WTC11 (cell line): ENCODE results near the gene ANO8. TPM values are rescaled to one million over a fixed set of nuclear protein-coding genes. Genes with fewer than 3 reads are reported as not detected.

ENCODE experiments used
- ATAC-seq: fragments of 200-7000 bp; cut with Tn5 transposase; 2 replicates; pipeline ENCODE4 v1.10.0; 2021; ENCODE audit warnings: mild to moderate bottlenecking, moderate library complexity
- CTCF ChIA-PET: fragments of 300-600 bp; sonication (Branson Sonifier 250); formaldehyde crosslinking; loops from one replicate; lab custom pipeline; 2021; ENCODE audit warnings: antibody characterized with exemption; lab: Charles Lee
- POLR2A ChIA-PET: fragments of 350-600 bp; sonication (Branson Sonifier 250); formaldehyde crosslinking; loops from one replicate; lab custom pipeline; 2021; ENCODE audit warnings: antibody characterized with exemption; lab: Charles Lee
- DNase-seq: peaks from one replicate; pipeline ENCODE4 v3.0.0; 2021; ENCODE audit warnings: low spot score
- H3K27ac Mint-ChIP-seq: 2 replicates; pipeline ENCODE4 v1.8.0; 2021; ENCODE audit warnings: mixed read lengths
- H3K27me3 Mint-ChIP-seq: 2 replicates; pipeline ENCODE4 v1.8.0; 2021; ENCODE audit warnings: low read depth, mild to moderate bottlenecking, moderate library complexity, mixed read lengths
- H3K36me3 Mint-ChIP-seq: 2 replicates; pipeline ENCODE4 v1.8.0; 2021; ENCODE audit warnings: mixed read lengths
- H3K4me1 Mint-ChIP-seq: 2 replicates; pipeline ENCODE4 v1.8.0; 2022; ENCODE audit warnings: mixed read lengths
- H3K4me3 Mint-ChIP-seq: 2 replicates; pipeline ENCODE4 v1.8.0; 2021; ENCODE audit warnings: mild to moderate bottlenecking, moderate library complexity, mixed read lengths
- H3K9me3 Mint-ChIP-seq: 2 replicates; pipeline ENCODE4 v1.8.0; 2021; ENCODE audit warnings: mixed read lengths
- RELA ChIP-seq: sonication (generic); formaldehyde crosslinking; IDR thresholded peaks from 2 replicates; pipeline ENCODE4 v1.8.1; 2022; ENCODE audit warnings: missing genetic modification reagents, mild to moderate bottlenecking, borderline replicate concordance
- SMAD3 ChIP-seq: sonication (generic); formaldehyde crosslinking; IDR thresholded peaks from 2 replicates; pipeline ENCODE4 v1.8.0; 2022; ENCODE audit warnings: missing genetic modification reagents, mild to moderate bottlenecking, borderline replicate concordance
- SMAD4 ChIP-seq: sonication (generic); formaldehyde crosslinking; IDR thresholded peaks from 2 replicates; pipeline ENCODE4 v1.8.0; 2022; ENCODE audit warnings: mild to moderate bottlenecking, missing genetic modification reagents
- SP1 ChIP-seq: sonication (generic); formaldehyde crosslinking; conservative IDR thresholded peaks from 2 replicates; pipeline ENCODE4 v1.8.1; 2022; ENCODE audit warnings: missing genetic modification reagents
- ZNF671 ChIP-seq: fragments of 250-450 bp; sonication (Bioruptor Pico); IDR thresholded peaks from 2 replicates; pipeline ENCODE4 v1.8.0; 2021; ENCODE audit warnings: mild to moderate bottlenecking
- total RNA-seq: library from RNA; stranded (reverse); gene quantifications from 3 replicates; pipeline ENCODE4 v1.2.3, GENCODE V29; 2021
- TF ChIP-seq, protein P1 (sequence below): sonication (generic); formaldehyde crosslinking; IDR thresholded peaks from 2 replicates; pipeline ENCODE4 v1.8.0; 2023; ENCODE audit warnings: mild to moderate bottlenecking, missing genetic modification reagents
- TF ChIP-seq, protein P2 (sequence below): fragments of 250-450 bp; sonication (Bioruptor Pico); IDR thresholded peaks from 2 replicates; pipeline ENCODE4 v2.1.2; 2022; ENCODE audit warnings: mild to moderate bottlenecking, moderate library complexity
- TF ChIP-seq, protein P3 (sequence below): sonication (generic); formaldehyde crosslinking; IDR thresholded peaks from 2 replicates; pipeline ENCODE4 v1.8.1; 2023; ENCODE audit warnings: mild to moderate bottlenecking, missing genetic modification reagents, borderline replicate concordance
- TF ChIP-seq, protein P4 (sequence below): sonication (generic); formaldehyde crosslinking; IDR thresholded peaks from 2 replicates; pipeline ENCODE4 v1.8.0; 2023; ENCODE audit warnings: missing genetic modification reagents, mild to moderate bottlenecking, borderline replicate concordance
- TF ChIP-seq, protein P5 (sequence below): fragments of 250-450 bp; sonication (Bioruptor Pico); conservative IDR thresholded peaks from 2 replicates; pipeline ENCODE4 v1.9.0; 2021; ENCODE audit warnings: mild to moderate bottlenecking
- TF ChIP-seq, protein P6 (sequence below): sonication (generic); formaldehyde crosslinking; conservative IDR thresholded peaks from 2 replicates; pipeline ENCODE4 v1.8.1; 2022; ENCODE audit warnings: mild to moderate bottlenecking, missing genetic modification reagents
- TF ChIP-seq, protein P7 (sequence below): sonication (generic); formaldehyde crosslinking; IDR thresholded peaks from 2 replicates; pipeline ENCODE4 v1.8.0; 2023; ENCODE audit warnings: missing genetic modification reagents
- TF ChIP-seq, protein P8 (sequence below): sonication (generic); formaldehyde crosslinking; IDR thresholded peaks from 2 replicates; pipeline ENCODE4 v1.8.1; 2023; ENCODE audit warnings: mild to moderate bottlenecking, missing genetic modification reagents, moderate library complexity

ANO8 gene
- total RNA-seq, 1 experiment from 2014 or later: 32.6 TPM

DNA sequence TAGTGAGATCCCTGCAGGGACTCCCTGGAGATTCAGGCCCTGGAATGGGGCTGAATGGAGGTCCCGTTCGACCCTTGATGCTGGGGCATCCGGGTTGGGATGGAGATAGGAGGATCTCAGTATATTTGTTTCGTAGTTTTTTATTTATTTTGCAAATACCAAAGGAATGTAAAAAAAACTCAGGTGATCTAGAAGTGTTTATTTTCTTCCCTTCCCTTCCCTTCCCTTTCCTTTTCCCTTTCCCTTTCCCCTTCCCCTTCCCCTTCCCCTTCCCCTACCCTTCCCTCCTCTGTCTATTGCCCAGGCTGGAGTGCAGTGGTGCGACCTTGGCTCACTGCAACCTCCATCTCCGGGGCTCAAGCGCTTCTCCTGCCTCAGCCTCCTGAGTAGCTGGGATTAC lies 7.2 kb upstream of the ANO8 start (continued):
- TF ChIP-seq SMAD3 (no peak), SMAD4 (CRISPR knock-in tag) (no peak), ZNF671 (no peak), RELA (no peak)
- TF ChIP-seq, protein P1, sequence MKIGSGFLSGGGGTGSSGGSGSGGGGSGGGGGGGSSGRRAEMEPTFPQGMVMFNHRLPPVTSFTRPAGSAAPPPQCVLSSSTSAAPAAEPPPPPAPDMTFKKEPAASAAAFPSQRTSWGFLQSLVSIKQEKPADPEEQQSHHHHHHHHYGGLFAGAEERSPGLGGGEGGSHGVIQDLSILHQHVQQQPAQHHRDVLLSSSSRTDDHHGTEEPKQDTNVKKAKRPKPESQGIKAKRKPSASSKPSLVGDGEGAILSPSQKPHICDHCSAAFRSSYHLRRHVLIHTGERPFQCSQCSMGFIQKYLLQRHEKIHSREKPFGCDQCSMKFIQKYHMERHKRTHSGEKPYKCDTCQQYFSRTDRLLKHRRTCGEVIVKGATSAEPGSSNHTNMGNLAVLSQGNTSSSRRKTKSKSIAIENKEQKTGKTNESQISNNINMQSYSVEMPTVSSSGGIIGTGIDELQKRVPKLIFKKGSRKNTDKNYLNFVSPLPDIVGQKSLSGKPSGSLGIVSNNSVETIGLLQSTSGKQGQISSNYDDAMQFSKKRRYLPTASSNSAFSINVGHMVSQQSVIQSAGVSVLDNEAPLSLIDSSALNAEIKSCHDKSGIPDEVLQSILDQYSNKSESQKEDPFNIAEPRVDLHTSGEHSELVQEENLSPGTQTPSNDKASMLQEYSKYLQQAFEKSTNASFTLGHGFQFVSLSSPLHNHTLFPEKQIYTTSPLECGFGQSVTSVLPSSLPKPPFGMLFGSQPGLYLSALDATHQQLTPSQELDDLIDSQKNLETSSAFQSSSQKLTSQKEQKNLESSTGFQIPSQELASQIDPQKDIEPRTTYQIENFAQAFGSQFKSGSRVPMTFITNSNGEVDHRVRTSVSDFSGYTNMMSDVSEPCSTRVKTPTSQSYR (CRISPR knock-in tag): no peak
- TF ChIP-seq, protein P2, sequence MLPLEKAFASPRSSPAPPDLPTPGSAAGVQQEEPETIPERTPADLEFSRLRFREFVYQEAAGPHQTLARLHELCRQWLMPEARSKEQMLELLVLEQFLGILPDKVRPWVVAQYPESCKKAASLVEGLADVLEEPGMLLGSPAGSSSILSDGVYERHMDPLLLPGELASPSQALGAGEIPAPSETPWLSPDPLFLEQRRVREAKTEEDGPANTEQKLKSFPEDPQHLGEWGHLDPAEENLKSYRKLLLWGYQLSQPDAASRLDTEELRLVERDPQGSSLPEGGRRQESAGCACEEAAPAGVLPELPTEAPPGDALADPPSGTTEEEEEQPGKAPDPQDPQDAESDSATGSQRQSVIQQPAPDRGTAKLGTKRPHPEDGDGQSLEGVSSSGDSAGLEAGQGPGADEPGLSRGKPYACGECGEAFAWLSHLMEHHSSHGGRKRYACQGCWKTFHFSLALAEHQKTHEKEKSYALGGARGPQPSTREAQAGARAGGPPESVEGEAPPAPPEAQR (CRISPR knock-in tag): no peak
- TF ChIP-seq, protein P3, sequence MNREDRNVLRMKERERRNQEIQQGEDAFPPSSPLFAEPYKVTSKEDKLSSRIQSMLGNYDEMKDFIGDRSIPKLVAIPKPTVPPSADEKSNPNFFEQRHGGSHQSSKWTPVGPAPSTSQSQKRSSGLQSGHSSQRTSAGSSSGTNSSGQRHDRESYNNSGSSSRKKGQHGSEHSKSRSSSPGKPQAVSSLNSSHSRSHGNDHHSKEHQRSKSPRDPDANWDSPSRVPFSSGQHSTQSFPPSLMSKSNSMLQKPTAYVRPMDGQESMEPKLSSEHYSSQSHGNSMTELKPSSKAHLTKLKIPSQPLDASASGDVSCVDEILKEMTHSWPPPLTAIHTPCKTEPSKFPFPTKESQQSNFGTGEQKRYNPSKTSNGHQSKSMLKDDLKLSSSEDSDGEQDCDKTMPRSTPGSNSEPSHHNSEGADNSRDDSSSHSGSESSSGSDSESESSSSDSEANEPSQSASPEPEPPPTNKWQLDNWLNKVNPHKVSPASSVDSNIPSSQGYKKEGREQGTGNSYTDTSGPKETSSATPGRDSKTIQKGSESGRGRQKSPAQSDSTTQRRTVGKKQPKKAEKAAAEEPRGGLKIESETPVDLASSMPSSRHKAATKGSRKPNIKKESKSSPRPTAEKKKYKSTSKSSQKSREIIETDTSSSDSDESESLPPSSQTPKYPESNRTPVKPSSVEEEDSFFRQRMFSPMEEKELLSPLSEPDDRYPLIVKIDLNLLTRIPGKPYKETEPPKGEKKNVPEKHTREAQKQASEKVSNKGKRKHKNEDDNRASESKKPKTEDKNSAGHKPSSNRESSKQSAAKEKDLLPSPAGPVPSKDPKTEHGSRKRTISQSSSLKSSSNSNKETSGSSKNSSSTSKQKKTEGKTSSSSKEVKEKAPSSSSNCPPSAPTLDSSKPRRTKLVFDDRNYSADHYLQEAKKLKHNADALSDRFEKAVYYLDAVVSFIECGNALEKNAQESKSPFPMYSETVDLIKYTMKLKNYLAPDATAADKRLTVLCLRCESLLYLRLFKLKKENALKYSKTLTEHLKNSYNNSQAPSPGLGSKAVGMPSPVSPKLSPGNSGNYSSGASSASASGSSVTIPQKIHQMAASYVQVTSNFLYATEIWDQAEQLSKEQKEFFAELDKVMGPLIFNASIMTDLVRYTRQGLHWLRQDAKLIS: no peak
- TF ChIP-seq, protein P4, sequence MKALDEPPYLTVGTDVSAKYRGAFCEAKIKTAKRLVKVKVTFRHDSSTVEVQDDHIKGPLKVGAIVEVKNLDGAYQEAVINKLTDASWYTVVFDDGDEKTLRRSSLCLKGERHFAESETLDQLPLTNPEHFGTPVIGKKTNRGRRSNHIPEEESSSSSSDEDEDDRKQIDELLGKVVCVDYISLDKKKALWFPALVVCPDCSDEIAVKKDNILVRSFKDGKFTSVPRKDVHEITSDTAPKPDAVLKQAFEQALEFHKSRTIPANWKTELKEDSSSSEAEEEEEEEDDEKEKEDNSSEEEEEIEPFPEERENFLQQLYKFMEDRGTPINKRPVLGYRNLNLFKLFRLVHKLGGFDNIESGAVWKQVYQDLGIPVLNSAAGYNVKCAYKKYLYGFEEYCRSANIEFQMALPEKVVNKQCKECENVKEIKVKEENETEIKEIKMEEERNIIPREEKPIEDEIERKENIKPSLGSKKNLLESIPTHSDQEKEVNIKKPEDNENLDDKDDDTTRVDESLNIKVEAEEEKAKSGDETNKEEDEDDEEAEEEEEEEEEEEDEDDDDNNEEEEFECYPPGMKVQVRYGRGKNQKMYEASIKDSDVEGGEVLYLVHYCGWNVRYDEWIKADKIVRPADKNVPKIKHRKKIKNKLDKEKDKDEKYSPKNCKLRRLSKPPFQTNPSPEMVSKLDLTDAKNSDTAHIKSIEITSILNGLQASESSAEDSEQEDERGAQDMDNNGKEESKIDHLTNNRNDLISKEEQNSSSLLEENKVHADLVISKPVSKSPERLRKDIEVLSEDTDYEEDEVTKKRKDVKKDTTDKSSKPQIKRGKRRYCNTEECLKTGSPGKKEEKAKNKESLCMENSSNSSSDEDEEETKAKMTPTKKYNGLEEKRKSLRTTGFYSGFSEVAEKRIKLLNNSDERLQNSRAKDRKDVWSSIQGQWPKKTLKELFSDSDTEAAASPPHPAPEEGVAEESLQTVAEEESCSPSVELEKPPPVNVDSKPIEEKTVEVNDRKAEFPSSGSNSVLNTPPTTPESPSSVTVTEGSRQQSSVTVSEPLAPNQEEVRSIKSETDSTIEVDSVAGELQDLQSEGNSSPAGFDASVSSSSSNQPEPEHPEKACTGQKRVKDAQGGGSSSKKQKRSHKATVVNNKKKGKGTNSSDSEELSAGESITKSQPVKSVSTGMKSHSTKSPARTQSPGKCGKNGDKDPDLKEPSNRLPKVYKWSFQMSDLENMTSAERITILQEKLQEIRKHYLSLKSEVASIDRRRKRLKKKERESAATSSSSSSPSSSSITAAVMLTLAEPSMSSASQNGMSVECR (CRISPR knock-in tag): no peak

DNA sequence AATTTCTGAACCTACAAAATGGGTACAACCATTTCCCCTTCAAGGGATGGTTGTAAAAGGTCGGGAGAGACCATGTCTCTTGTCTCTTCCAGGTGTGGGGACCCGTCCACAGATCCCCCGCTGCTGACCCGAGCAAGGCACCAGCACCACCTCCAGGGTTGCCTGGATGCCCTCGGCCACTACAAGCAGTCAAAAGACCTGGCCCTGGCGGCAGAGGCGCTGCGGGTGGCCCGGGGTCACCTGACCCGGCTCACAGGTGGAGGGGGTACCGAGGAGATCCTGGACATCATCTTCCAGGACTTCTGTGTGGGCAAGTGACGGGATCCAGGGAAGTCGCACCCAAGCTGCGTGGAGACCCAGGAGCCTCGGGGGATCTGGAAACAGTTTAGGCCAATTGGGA lies 6.7 kb upstream of the ANO8 start:
- Mint-ChIP-seq H3K36me3 (peaks cover 11% of the 10 kb centered on the region), H3K4me3 (no peak overlapping the region), H3K9me3 (no peaks in the 10 kb centered on the region), H3K27me3 (no peaks in the 10 kb centered on the region), H3K4me1 (peaks cover 27% of the 10 kb centered on the region), H3K27ac (no peak overlapping the region; the same call in 1 of the 2 replicates)
- POLR2A ChIA-PET: no interaction called here
- TF ChIP-seq, protein P5, sequence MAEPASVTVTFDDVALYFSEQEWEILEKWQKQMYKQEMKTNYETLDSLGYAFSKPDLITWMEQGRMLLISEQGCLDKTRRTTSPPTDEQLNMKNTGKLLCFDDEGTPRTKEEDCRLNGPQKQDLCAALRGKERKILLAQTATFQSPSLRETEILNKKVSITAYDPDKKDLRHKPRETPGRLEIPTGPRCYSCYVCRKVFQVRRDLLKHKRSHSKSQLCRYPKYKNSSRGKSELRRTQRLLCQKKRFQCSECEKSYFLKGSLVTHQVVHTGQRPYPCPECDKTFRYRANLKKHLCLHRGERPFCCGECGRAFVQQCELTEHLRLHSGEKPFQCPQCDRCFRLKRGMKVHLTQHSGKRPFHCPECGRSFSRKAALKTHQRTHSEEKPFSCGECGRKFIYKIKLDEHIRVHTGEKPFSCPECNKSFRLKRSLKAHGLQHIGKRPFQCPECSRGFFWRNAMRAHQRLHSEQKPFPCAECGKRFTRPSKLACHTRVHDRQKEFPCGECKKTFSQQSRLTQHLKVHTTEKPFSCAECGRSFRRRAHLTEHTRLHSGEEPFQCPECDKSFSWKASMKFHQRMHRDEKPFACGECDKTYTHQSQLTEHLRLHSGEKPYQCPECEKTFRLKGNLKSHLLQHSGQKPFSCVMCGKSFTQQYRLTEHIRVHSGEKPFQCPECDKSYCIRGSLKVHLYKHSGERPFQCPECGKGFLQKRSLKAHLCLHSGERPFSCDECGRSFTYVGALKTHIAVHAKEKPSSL (CRISPR knock-in tag): no peak
- TF ChIP-seq, protein P6, sequence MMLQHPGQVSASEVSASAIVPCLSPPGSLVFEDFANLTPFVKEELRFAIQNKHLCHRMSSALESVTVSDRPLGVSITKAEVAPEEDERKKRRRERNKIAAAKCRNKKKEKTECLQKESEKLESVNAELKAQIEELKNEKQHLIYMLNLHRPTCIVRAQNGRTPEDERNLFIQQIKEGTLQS (CRISPR knock-in tag): no peak
- TF ChIP-seq, protein P7, sequence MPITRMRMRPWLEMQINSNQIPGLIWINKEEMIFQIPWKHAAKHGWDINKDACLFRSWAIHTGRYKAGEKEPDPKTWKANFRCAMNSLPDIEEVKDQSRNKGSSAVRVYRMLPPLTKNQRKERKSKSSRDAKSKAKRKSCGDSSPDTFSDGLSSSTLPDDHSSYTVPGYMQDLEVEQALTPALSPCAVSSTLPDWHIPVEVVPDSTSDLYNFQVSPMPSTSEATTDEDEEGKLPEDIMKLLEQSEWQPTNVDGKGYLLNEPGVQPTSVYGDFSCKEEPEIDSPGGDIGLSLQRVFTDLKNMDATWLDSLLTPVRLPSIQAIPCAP: no peak
- no peak for TF ChIP-seq SP1 (CRISPR knock-in tag)
- TF ChIP-seq, protein P8, sequence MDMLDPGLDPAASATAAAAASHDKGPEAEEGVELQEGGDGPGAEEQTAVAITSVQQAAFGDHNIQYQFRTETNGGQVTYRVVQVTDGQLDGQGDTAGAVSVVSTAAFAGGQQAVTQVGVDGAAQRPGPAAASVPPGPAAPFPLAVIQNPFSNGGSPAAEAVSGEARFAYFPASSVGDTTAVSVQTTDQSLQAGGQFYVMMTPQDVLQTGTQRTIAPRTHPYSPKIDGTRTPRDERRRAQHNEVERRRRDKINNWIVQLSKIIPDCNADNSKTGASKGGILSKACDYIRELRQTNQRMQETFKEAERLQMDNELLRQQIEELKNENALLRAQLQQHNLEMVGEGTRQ (CRISPR knock-in tag): 0 out of 2 replicates have a peak, but pooled peaks have one; percentile 19
- CTCF ChIA-PET: interaction anchor here (0.6 to 1.7 kb wide), 4 partner anchors 9 to 750 kb away, joined by 3 to 4 read pairs (median 4); no protein-coding TSS in a partner anchor
- no peak for DNase-seq
- no peak for ATAC-seq
